Smooth muscle cell (in vitro differentiated cells): Measurements from ENCODE around the gene DLAT. TPM values are rescaled to one million over a fixed set of nuclear protein-coding genes. Genes with fewer than 3 reads are reported as not detected.

Experiments
- DNase-seq: peaks from one replicate; lab custom pipeline; 2025; ENCODE audit not compliant: unreplicated experiment; lab: John Stamatoyannopoulos, UW
- H2AFZ ChIP-seq: fragments of 200-600 bp; sonication (generic); 2 replicates; pipeline ENCODE4 v1.6.0; 2016; ENCODE audit warnings: antibody characterized with exemption, low read depth, mild to moderate bottlenecking
- H3F3A ChIP-seq: fragments of 200-600 bp; sonication (generic); 2 replicates; pipeline ENCODE4 v1.6.0; 2017; ENCODE audit warnings: antibody characterized with exemption, low read depth
- H3K27ac ChIP-seq: fragments of 200-600 bp; sonication (generic); 2 replicates; pipeline ENCODE4 v1.5.1; 2016; ENCODE audit warnings: low read depth, mild to moderate bottlenecking
- H3K27me3 ChIP-seq: fragments of 200-600 bp; sonication (generic); 2 replicates; pipeline ENCODE4 v1.6.1; 2016; ENCODE audit warnings: low read depth, mild to moderate bottlenecking
- H3K36me3 ChIP-seq: fragments of 200-600 bp; sonication (generic); 2 replicates; pipeline ENCODE4 v1.5.1; 2016; ENCODE audit warnings: low read depth
- H3K4me1 ChIP-seq: fragments of 200-600 bp; sonication (generic); 2 replicates; pipeline ENCODE4 v1.5.1; 2016; ENCODE audit warnings: low read depth
- H3K4me2 ChIP-seq: fragments of 200-600 bp; sonication (generic); 2 replicates; pipeline ENCODE4 v1.6.0; 2016; ENCODE audit warnings: mild to moderate bottlenecking
- H3K4me3 ChIP-seq: fragments of 200-600 bp; sonication (generic); 2 replicates; pipeline ENCODE4 v1.5.1; 2016; ENCODE audit warnings: mild to moderate bottlenecking
- H3K79me2 ChIP-seq: fragments of 200-600 bp; sonication (generic); 2 replicates; pipeline ENCODE4 v1.6.0; 2016; ENCODE audit warnings: low read depth, mild to moderate bottlenecking
- H3K9ac ChIP-seq: fragments of 200-600 bp; sonication (generic); 2 replicates; pipeline ENCODE4 v1.6.0; 2016; ENCODE audit warnings: low read depth
- H3K9me3 ChIP-seq: fragments of 200-600 bp; sonication (generic); replicated peaks from 2 replicates; pipeline ENCODE4 v1.5.1; 2016; ENCODE audit warnings: low read depth
- H4K20me1 ChIP-seq: fragments of 200-600 bp; sonication (generic); 2 replicates; pipeline ENCODE4 v1.6.0; 2016; ENCODE audit warnings: low read depth
- CTCF ChIP-seq: fragments of 200-600 bp; sonication (generic); IDR thresholded peaks from 2 replicates; pipeline ENCODE4 v1.5.1; 2017; ENCODE audit warnings: borderline replicate concordance, mild to moderate bottlenecking, antibody characterized with exemption; ENCODE audit not compliant: insufficient read depth, poor library complexity, severe bottlenecking
- WGBS: methylation state at CpG from one replicate; pipeline ENCODE4 v1.1.7; 2016; ENCODE audit warnings: low lambda C conversion rate; 5-methylcytosine and 5-hydroxymethylcytosine counted together
- polyA plus RNA-seq: library from polyadenylated mRNA; unstranded; fragments of >200 nt; fragmentation: Nextera tagmentation; extraction: Ambion mirVana; gene quantifications from 2 replicates; pipeline ENCODE4 v1.2.1, GENCODE V29; 2016
- total RNA-seq: library from RNA; depleted of rRNA; stranded (reverse); fragments of >200 nt; gene quantifications from 2 replicates; pipeline ENCODE4 v1.2.3, GENCODE V29; 2014

DLAT gene
- total and polyA plus RNA-seq, 2 experiments from 2014 or later, result 23.6 to 23.8 TPM

- no peaks in the 10 kb centered on the region for H4K20me1 ChIP-seq
- no peak overlapping the region for H3K4me3 ChIP-seq
- DNase-seq, result no peak
- H3K27ac ChIP-seq, result no peak overlapping the region
- TF ChIP-seq CTCF, result no peak
- no peak overlapping the region for H3K9ac ChIP-seq
- H3K27me3 ChIP-seq, result no peaks in the 10 kb centered on the region
- peaks cover 7% of the 10 kb centered on the region for H3K79me2 ChIP-seq
- no peaks in the 10 kb centered on the region for H3K4me1 ChIP-seq
- H3K9me3 ChIP-seq, result no peaks in the 10 kb centered on the region
- 96% methylated on average over 3 of the region's 3 CpGs for WGBS
- H3F3A ChIP-seq, result no peaks in the 10 kb centered on the region
- H3K4me2 ChIP-seq, result no peak overlapping the region
- H3K36me3 ChIP-seq, result peaks cover 30% of the 10 kb centered on the region
- no peak overlapping the region for H2AFZ ChIP-seq
These were observed 8.7 kb downstream of the DLAT start for GRCh38 chr11:112033902-112034301.

GRCh38 chr11:112037527-112037926 lies 12.3 kb downstream of the DLAT start:
- Histone ChIP-seq H3F3A (no peaks in the 10 kb centered on the region), H3K79me2 (peaks cover 3% of the 10 kb centered on the region), H3K9ac (no peak overlapping the region), H3K27me3 (no peaks in the 10 kb centered on the region), H4K20me1 (no peaks in the 10 kb centered on the region), H3K36me3 (peaks cover 18% of the 10 kb centered on the region), H3K9me3 (no peaks in the 10 kb centered on the region), H3K27ac (no peak overlapping the region), H3K4me1 (no peaks in the 10 kb centered on the region), H2AFZ (no peak overlapping the region), H3K4me3 (no peak overlapping the region), H3K4me2 (no peak overlapping the region)
- no peak for DNase-seq
- no peak for TF ChIP-seq CTCF

GRCh38 chr11:112042161-112042960 lies 17.2 kb downstream of the DLAT start:
- 52% methylated on average over 6 of the region's 6 CpGs for WGBS
- no peaks in the 10 kb centered on the region for H3F3A ChIP-seq
- no peak overlapping the region for H3K4me3 ChIP-seq
- H3K9me3 ChIP-seq, result no peaks in the 10 kb centered on the region
- no peak for DNase-seq
- H3K36me3 ChIP-seq, result peaks cover 43% of the 10 kb centered on the region
- no peaks in the 10 kb centered on the region for H3K79me2 ChIP-seq
- no peaks in the 10 kb centered on the region for H4K20me1 ChIP-seq
- no peak overlapping the region for H3K4me2 ChIP-seq
- no peaks in the 10 kb centered on the region for H3K27me3 ChIP-seq
- no peak overlapping the region for H3K9ac ChIP-seq
- TF ChIP-seq CTCF, result no peak
- H3K4me1 ChIP-seq, result no peaks in the 10 kb centered on the region
- peak overlapping the region; percentile 48 for H3K27ac ChIP-seq
- H2AFZ ChIP-seq, result no peak overlapping the region

GRCh38 chr11:112042961-112043304 lies 17.7 kb downstream of the DLAT start:
- DNase-seq, result no peak
- 98% methylated on average over 2 of the region's 2 CpGs for WGBS
- Histone ChIP-seq H3F3A (no peaks in the 10 kb centered on the region), H3K9me3 (no peaks in the 10 kb centered on the region), H3K79me2 (no peaks in the 10 kb centered on the region), H3K9ac (no peak overlapping the region), H3K36me3 (peaks cover 39% of the 10 kb centered on the region), H3K4me3 (no peak overlapping the region), H3K27ac (no peak overlapping the region), H3K4me1 (no peaks in the 10 kb centered on the region), H3K27me3 (no peaks in the 10 kb centered on the region), H2AFZ (no peak overlapping the region), H3K4me2 (no peak overlapping the region), H4K20me1 (no peaks in the 10 kb centered on the region)
- TF ChIP-seq CTCF, result no peak
